H54 (cell line): Measurements from ENCODE around the gene RHEB.

Source experiments
- DNase-seq: peaks from one replicate; pipeline ENCODE4 v3.0.0; 2011; ENCODE audit warnings: low spot score, mixed read lengths; ENCODE audit not compliant: insufficient read length
- FAIRE-seq: peaks from 3 replicates; lab custom pipeline; 2011; peaks lifted over from hg19 to GRCh38; lab: Jason Lieb, UNC
- POLR2A ChIP-seq: IDR thresholded peaks from 2 replicates; pipeline ENCODE4 v1.6.1; 2011; ENCODE audit warnings: low read depth, mild to moderate bottlenecking, low read length

RHEB gene

GRCh38 chr7:151448261-151449252 is 71.1 kb downstream of the RHEB start:
- DNase-seq (peak; percentile 68), FAIRE-seq (no peak)
- TF ChIP-seq POLR2A: no peak

- DNase-seq (no peak), FAIRE-seq (no peak)
- TF ChIP-seq POLR2A: no peak
Measured at GRCh38 chr7:151447901-151448260, 71.8 kb downstream of the RHEB start.

GRCh38 chr7:151447312-151447711 is 72.4 kb downstream of the RHEB start:
- FAIRE-seq: no peak
- DNase-seq: no peak
- no peak for TF ChIP-seq POLR2A

- no peak for DNase-seq
- FAIRE-seq: no peak
- TF ChIP-seq POLR2A: no peak
Measured at GRCh38 chr7:151446412-151446811, 73.3 kb downstream of the RHEB start.

- no peak for TF ChIP-seq POLR2A
- FAIRE-seq (no peak), DNase-seq (no peak)
Measured at GRCh38 chr7:151444632-151445031, 75.1 kb downstream of the RHEB start.

- FAIRE-seq (no peak), DNase-seq (no peak)
- TF ChIP-seq POLR2A: no peak
Measured at GRCh38 chr7:151442776-151443496, 76.8 kb downstream of the RHEB start.

- DNase-seq (no peak), FAIRE-seq (no peak)
- no peak for TF ChIP-seq POLR2A
Measured at GRCh38 chr7:151440799-151441445, 78.8 kb downstream of the RHEB start.

- no peak for TF ChIP-seq POLR2A
- no peak for FAIRE-seq
- DNase-seq: no peak
Measured at GRCh38 chr7:151439855-151440798, 79.6 kb downstream of the RHEB start, which contains the start of gene CRYGN. Gene CRYGN, minus strand, starts transcription at chr7:151440141. Its CDS starts 224 bp downstream, at chr7:151439917.

- TF ChIP-seq POLR2A: no peak
- DNase-seq (no peak), FAIRE-seq (no peak)
Measured at GRCh38 chr7:151438864-151439601, 80.7 kb downstream of the RHEB start.

- no peak for FAIRE-seq
- TF ChIP-seq POLR2A: no peak
- DNase-seq: no peak
Measured at GRCh38 chr7:151437866-151438516, 81.7 kb downstream of the RHEB start.

GRCh38 chr7:151437159-151437553 is 82.5 kb downstream of the RHEB start:
- no peak for TF ChIP-seq POLR2A
- FAIRE-seq: no peak
- no peak for DNase-seq
